WI38 (cell line): ENCODE measurements around the gene DYNLT3.

ENCODE experiments used
- H3K4me3 ChIP-seq: 2 replicates; pipeline ENCODE4 v1.5.1; 2011; ENCODE audit warnings: low read depth, mild to moderate bottlenecking, control low read depth, low read length
- TF ChIP-seq, protein P1 (sequence below): IDR thresholded peaks from 2 replicates; pipeline ENCODE4 v1.5.1; 2012; ENCODE audit warnings: low read depth, mild to moderate bottlenecking, control low read depth, low read length

Gene DYNLT3

DNA sequence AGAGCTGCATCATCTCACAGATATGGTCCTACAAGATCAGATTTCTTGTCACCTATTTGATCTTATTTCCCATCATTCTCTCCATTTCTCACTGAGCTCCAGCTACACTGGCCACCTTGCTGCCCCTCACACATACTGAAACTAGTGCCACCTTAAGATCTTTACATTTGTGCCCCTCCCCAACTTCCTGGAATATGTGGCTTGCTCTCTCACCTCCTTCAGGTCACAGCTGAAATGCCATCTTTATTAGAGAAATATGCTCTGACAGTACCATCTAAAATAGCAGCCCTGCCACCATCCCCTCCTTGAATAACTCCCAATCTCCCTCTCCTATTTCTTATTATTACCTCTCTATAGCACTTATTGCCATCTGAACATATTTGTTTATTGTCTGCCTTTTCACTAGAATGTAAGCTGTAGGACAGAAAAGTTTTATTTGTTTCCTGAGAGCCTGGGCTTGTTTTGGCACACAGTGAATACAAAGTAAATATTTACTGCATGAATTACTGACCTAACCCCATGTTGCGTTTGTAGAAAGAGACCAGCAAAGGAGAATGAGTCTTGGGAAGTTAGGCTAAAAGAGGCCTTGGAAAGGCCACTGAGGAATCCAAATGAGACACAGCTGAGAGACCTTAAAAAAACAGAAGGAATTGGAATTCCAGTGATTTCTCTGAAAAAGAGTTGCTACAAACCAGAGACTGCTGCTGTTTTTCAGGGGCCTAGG is 22.7 kb downstream of the DYNLT3 start:
- TF ChIP-seq, protein P1, sequence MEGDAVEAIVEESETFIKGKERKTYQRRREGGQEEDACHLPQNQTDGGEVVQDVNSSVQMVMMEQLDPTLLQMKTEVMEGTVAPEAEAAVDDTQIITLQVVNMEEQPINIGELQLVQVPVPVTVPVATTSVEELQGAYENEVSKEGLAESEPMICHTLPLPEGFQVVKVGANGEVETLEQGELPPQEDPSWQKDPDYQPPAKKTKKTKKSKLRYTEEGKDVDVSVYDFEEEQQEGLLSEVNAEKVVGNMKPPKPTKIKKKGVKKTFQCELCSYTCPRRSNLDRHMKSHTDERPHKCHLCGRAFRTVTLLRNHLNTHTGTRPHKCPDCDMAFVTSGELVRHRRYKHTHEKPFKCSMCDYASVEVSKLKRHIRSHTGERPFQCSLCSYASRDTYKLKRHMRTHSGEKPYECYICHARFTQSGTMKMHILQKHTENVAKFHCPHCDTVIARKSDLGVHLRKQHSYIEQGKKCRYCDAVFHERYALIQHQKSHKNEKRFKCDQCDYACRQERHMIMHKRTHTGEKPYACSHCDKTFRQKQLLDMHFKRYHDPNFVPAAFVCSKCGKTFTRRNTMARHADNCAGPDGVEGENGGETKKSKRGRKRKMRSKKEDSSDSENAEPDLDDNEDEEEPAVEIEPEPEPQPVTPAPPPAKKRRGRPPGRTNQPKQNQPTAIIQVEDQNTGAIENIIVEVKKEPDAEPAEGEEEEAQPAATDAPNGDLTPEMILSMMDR: no peak
- H3K4me3 ChIP-seq: no peak overlapping the region

DNA sequence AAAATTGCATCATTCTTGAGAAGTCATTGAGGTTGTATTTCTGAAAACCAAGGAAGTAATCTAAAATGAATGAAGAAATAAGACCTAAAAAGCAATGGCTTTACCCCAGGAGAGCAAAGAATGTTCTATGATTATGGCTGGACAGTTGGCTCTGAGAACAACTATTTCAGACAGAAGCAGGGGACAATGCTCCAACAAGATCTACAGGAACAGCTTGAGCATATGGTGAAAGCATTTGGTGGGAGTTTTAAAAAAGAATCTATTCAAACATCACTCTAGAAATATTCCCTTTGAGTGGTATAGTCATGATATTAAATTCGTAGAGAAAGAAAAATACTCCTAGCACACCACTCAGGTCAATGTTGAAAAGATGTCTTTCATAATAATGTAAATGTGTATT is 26.7 kb downstream of the DYNLT3 start:
- H3K4me3 ChIP-seq: no peak overlapping the region
- TF ChIP-seq, protein P1: no peak

DNA sequence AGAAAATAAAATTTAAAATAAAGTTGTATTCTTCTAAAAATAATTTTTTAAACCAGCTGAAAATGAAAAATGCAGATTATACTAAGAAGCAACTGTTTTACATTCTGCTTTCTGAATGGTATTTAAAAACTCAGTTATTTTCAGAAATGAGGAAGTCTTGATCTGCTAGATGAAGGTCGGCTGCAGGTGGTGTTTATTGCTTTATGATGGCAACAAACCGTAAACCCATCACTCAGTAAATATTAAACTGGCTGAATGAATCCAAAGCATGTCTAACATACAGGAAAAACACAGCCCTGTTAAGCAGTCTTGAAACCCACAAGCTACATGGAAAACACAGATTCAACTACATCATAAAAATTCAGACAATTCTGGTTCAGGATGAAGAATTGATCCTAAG is 29.3 kb downstream of the DYNLT3 start:
- TF ChIP-seq, protein P1: no peak
- no peak overlapping the region for H3K4me3 ChIP-seq

DNA sequence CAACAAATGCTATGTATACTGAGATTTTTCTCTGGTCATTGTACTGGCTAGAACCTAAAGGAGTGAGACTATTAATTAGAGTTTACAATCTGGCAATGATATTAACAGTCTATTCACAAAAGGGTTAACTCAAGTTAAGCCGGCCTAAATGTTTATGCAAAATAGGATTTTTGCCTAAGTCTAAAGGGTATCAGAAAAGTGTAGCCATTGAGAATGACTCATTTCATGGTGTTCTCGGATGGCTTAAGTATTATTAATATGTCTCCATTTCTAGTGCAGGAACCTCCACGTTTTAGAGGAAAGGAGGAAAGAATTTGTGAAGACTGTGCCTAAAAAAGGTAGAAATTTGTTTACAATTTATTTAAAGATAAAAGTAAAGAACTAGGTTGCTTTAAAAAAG is 29.8 kb downstream of the DYNLT3 start:
- TF ChIP-seq, protein P1: no peak
- no peak overlapping the region for H3K4me3 ChIP-seq

DNA sequence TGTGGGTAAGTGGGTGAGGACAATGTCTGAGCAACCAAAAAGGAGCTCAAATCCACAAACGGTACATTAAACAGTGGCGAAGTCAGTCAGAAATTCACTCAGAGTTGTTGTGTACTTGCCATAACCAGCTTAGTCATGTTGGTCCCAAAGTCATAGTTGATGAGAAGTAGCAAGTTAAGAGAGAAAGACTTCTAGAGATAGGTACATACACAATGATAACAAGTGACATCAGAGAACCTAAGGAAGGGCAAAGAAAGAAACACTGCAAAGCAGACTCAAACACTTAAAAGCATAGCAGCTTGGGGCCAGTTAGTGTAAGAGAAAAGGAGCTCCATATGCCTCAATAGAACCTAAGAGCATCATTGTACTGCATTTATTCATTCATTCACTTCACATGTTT is 30.2 kb downstream of the DYNLT3 start:
- no peak overlapping the region for H3K4me3 ChIP-seq
- TF ChIP-seq, protein P1: no peak

DNA sequence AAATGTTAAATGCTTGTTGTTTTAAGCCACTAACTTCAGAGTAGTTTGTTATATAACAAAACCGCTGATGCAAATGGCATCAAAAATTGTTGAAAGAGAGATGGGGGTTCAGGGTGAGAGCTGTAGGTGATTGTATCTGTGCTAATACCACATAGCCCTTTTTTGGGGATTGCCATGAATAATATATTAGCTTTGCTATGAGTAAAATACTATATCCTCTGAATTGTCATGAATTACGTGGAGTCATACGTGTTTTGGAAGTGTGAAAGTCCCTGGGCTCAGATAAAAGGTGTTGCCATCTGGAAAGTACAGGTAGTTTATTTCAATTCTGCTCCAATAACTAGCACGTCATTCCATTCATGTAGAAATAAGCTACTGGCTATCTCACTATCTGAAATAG is 30.6 kb downstream of the DYNLT3 start:
- no peak overlapping the region for H3K4me3 ChIP-seq
- TF ChIP-seq, protein P1: no peak

DNA sequence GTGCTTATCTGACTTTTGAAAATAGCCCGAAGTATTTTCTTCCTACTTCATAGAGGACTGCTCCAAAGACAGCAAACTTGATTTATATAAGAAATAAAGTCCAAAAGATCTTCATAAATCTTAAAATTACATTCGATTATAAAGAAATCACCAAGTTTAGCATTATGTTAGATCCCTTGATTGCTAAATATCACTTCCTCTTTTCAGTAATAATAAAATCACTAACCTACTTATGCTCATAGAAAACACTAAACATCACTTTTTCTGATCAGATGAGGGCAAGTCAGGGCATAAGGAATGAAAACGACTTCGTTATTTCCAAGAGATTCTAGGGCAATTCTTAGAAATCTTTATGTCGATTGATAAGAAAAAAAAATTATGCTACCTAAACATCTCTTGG is 32.0 kb downstream of the DYNLT3 start:
- H3K4me3 ChIP-seq: no peak overlapping the region
- TF ChIP-seq, protein P1: no peak
